GM12875 (cell line): Measurements from ENCODE around the gene CFL1.

Experiments used
- H3K4me3 ChIP-seq: one replicate; pipeline ENCODE4 v1.5.1; 2011; ENCODE audit warnings: low read depth, low read length, control low read depth
- CTCF ChIP-seq: IDR thresholded peaks from 2 replicates; pipeline ENCODE4 v1.5.1; 2011; ENCODE audit warnings: low read depth, mild to moderate bottlenecking, control low read depth, inconsistent platforms, low read length, moderate library complexity, borderline replicate concordance; ENCODE audit not compliant: insufficient read depth

CFL1 gene

GRCh38 chr11:65853246-65853979 is 4.6 kb downstream of the CFL1 start:
- TF ChIP-seq CTCF: peak; percentile 12; the same call in 1 of the 2 replicates
- no peak overlapping the region for H3K4me3 ChIP-seq

- TF ChIP-seq CTCF: no peak
These were observed 5.3 kb downstream of the CFL1 start for GRCh38 chr11:65852508-65853245.

GRCh38 chr11:65851811-65852507 is 6.0 kb downstream of the CFL1 start:
- no peak for TF ChIP-seq CTCF
- no peak overlapping the region for H3K4me3 ChIP-seq

More at GRCh38 chr11:65852508-65853245, 5.3 kb downstream of the CFL1 start:
- H3K4me3 ChIP-seq: no peak overlapping the region

GRCh38 chr11:65851083-65851579 is 6.8 kb downstream of the CFL1 start:
- H3K4me3 ChIP-seq: no peak overlapping the region
- peak; percentile 73 for TF ChIP-seq CTCF

GRCh38 chr11:65850217-65851082 is 7.5 kb downstream of the CFL1 start:
- TF ChIP-seq CTCF: no peak
- H3K4me3 ChIP-seq: no peak overlapping the region

- H3K4me3 ChIP-seq: no peak overlapping the region
- TF ChIP-seq CTCF: no peak
These were observed 8.2 kb downstream of the CFL1 start for GRCh38 chr11:65849771-65850216.
